Body of pancreas (tissue), 4 donors: ENCODE measurements around the gene TMEM222.

Experiments
- POLR2A ChIP-seq, 3 donors: fragments of 450-650 bp; IDR thresholded peaks; one replicate each; pipeline ENCODE4 v1.6.1; 2016; ENCODE audit warnings: antibody characterized with exemption in 3 of 3, mild to moderate bottlenecking in 2 of 3
- TF ChIP-seq, protein P1 (sequence below), 7 experiments: fragments of 450-650 bp in 4 of 7; fragments of 200-600 bp in 3 of 7; sonication (generic) in 3 of 7; IDR thresholded peaks; one replicate each; pipeline ENCODE4 v1.5.1; 2016 to 2019; ENCODE audit warnings: antibody characterized with exemption in 7 of 7

DNA sequence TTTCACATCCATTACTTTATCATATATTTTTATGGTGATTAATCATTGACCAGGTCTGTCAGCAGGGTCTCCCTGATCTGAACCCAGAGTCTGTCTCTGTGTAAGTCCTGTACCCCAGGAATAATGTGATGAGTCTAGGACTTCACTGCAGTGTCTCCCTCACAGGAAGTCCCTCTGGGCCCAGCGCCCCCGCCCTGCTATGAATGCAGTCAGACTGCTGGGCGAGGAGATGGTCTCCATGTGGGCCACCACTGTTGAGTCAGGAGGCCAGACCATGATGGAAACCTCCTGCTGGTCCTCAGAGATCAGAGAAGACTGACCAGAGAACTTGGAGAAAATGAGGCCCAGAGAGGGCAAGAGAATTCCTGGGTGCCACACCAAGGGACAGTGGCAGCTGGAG, 9.5 kb downstream of the TMEM222 start:
- TF ChIP-seq, protein P1, sequence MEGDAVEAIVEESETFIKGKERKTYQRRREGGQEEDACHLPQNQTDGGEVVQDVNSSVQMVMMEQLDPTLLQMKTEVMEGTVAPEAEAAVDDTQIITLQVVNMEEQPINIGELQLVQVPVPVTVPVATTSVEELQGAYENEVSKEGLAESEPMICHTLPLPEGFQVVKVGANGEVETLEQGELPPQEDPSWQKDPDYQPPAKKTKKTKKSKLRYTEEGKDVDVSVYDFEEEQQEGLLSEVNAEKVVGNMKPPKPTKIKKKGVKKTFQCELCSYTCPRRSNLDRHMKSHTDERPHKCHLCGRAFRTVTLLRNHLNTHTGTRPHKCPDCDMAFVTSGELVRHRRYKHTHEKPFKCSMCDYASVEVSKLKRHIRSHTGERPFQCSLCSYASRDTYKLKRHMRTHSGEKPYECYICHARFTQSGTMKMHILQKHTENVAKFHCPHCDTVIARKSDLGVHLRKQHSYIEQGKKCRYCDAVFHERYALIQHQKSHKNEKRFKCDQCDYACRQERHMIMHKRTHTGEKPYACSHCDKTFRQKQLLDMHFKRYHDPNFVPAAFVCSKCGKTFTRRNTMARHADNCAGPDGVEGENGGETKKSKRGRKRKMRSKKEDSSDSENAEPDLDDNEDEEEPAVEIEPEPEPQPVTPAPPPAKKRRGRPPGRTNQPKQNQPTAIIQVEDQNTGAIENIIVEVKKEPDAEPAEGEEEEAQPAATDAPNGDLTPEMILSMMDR (IDR thresholded peaks at IDR 0.05), result no peak
- TF ChIP-seq POLR2A (IDR thresholded peaks at IDR 0.05), result no peak
